Immature natural killer cell (primary cell): ENCODE measurements around the gene CEP250. TPM values are rescaled to one million over a fixed set of nuclear protein-coding genes. Genes with fewer than 3 reads are reported as not detected.

Source experiments
- polyA plus RNA-seq, 3 donors: library from polyadenylated mRNA; unstranded; fragments of 300-500 nt; fragmentation: Illumina TruSeq; gene quantifications; one replicate each; pipeline ENCODE4 v1.2.3, GENCODE V29; 2021

The CEP250 gene
- polyA plus RNA-seq, 3 donors from 2014 or later: 2.5 to 22.4 (median 4.4) TPM

Other genes starting within 250 kb of the CEP250 start
- gene MMP24, start 228.9 kb upstream of the CEP250 start, polyA plus RNA-seq: under 1 TPM in 2 of 3 donors, not detected in 1; 0.06 to 0.17 TPM
- 10 to 100 TPM in 2 of 3 donors, 1 to 10 TPM in 1; 5.1 to 22.2 (median 17.7) TPM for gene MMP24OS, start 177.5 kb upstream of the CEP250 start, polyA plus RNA-seq
- gene EIF6, start 170.8 kb upstream of the CEP250 start, polyA plus RNA-seq: 100 to 1,000 TPM; 236 to 379 (median 249) TPM
- not detected for gene FAM83C, start 163.2 kb upstream of the CEP250 start, polyA plus RNA-seq
- 10 to 100 TPM; 13.1 to 17.3 (median 14.7) TPM for gene UQCC1, start 43.6 kb upstream of the CEP250 start, polyA plus RNA-seq
- not detected for gene GDF5, start 17.4 kb upstream of the CEP250 start, polyA plus RNA-seq
- not detected for gene C20orf173, start 74.1 kb downstream of the CEP250 start, polyA plus RNA-seq
- 100 to 1,000 TPM; 102 to 169 (median 138) TPM for gene ERGIC3, start 86.5 kb downstream of the CEP250 start, polyA plus RNA-seq
- under 1 TPM in 2 of 3 donors, not detected in 1; 0.56 to 0.89 TPM for gene SPAG4, start 160.2 kb downstream of the CEP250 start, polyA plus RNA-seq
- gene CPNE1, start 209.3 kb downstream of the CEP250 start, polyA plus RNA-seq: 100 to 1,000 TPM; 445 to 490 (median 454) TPM
- 10 to 100 TPM; 14.7 to 32.9 (median 18.7) TPM for gene RBM12, start 209.3 kb downstream of the CEP250 start, polyA plus RNA-seq
- gene NFS1, start 243.8 kb downstream of the CEP250 start, polyA plus RNA-seq: 10 to 100 TPM in 2 of 3 donors, 1 to 10 TPM in 1; 8.1 to 21.3 (median 20.0) TPM
- gene ROMO1, start 243.8 kb downstream of the CEP250 start, polyA plus RNA-seq: 100 to 1,000 TPM; 298 to 612 (median 340) TPM